NAMALWA (cell line): ENCODE measurements around the gene SEC14L1.
A peak's percentile ranks its signal among the peaks of the same experiment; 100 is the strongest.

ENCODE experiments used
- DNase-seq: peaks from one replicate; pipeline ENCODE4 v3.0.0-alpha.2; 2015; ENCODE audit warnings: low spot score

Gene SEC14L1

DNA sequence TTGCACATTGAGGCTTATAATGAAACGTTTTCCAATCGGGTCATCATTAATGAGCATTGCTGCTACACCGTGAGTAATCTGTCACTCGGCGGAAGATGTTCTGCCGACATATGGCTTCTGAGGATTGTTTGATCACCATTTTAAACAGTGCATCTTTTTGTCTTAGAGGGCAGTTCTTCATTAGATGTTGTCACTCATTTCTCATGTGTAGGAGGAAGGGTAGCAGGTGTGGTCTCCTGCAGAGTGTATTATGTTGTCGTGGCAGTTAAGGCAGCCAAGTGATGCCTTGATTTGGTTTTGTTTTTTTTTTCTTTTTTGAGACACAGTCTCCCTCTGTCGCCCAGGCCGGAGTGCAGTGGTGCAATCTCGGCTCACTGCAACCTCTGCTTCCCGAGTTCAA lies 50.5 kb downstream of the SEC14L1 start:
- DNase-seq, result no peak

DNA sequence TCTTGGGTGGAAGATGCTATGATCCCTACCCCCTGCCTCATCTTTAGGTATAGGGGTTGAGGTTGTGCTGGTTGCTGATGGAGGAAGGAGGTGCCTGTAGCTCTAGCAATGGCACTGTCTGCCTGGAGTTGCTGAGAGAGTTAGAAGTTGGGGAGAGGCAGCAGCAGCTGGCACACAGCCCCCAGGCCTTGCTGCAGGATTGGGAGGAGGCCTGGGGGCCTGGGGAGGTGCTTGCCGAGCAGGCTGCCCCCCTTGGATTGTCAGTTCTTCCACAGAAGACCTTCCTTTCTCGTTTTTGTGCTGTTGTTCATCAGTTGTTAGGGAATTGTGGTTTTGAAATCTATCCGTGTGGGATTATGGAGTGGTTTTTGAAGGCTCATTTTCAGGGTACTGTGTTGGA lies 52.9 kb downstream of the SEC14L1 start:
- no peak for DNase-seq

DNA sequence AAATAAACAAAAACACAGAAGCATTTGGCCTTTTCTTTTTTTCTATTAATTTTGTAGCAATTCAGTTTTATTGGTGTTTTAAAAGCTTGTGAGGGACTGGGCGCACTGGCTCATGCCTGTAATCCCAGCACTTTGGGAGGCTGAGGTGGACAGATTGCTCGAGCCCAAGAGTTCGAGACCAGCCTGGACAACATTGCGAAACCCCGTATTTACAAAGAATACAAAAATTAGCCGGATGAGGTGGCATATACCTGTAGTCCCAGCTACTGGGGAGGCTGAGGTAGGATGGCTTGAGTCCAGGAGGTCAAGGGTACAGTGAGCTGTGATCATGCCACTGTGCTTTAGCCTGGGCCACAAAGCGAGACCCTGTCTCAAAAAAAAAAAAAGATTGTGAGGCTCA lies 53.4 kb downstream of the SEC14L1 start:
- no peak for DNase-seq

DNA sequence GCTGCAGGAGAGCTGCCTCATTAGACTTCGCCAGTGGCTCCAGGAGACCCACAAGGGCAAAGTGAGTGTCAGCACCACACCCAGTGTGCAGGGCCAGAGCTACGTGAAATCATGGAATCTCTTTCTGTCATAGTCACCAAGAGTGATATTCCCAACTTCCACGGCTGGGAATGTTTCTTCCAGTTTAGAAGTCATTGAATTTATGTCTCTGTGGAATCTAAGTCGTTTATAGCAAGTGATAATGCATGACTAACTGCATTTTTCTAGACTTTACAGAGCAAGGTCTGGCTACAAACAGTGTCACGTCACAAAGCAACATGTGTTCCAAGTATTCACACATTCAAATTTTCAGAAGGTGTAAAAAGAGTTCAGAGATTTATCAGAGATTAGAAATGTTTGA lies 55.5 kb downstream of the SEC14L1 start:
- DNase-seq, result no peak

DNA sequence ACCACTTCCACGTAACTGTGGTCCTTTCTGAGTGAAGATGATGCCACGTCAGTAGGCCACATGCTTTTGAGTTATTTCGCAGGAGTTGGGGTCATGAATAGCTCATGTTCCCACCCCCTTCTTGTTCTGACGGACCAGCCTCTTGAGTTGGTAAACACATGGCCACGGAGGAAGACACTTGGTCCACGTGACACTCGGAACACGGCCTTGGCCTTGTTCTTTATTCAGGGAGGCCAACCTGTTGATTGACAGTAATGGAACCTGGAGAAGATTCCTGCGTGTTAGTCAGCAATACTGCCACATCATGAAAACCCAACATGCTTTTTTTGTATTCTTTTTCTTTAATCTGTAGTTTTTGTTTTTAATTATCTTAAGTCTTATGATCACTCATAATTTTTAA lies 56.3 kb downstream of the SEC14L1 start:
- no peak for DNase-seq

DNA sequence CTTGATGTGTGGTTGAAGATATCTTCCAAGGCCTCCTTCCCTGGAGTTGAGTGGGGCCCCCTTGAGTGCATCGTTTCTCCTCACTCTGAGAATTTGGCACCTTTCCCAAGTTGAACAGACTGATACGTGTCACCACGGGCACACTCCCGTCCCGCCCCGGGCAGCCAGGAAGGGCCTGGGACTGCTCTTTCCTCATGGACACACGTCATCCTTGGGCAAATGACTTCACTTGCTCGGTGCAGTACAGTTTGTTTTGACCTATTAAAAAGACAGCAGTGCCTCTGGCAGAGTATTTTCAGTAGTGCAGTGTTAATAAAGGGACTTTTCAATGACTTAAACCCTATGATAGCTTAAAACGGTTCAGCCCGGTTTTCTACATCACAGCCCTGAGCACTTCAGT lies 59.9 kb downstream of the SEC14L1 start:
- DNase-seq, result no peak

DNA sequence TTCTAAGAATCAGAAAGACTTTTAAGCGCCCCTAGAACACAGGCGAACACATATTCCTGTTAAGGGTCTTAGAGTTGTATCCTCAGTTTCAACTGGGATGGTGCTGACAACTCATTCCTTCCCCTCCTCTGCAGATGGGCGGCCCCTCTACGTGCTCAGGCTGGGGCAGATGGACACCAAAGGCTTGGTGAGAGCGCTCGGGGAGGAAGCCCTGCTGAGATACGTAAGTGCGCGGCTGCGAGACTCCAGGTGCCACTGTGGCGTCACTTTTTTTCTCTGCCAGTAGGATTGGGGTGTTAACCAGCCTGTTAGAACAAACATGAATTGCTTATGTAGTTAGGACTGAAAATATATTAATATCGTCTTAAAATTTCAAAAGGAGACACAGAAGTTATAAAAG lies 62.7 kb downstream of the SEC14L1 start:
- no peak for DNase-seq

DNA sequence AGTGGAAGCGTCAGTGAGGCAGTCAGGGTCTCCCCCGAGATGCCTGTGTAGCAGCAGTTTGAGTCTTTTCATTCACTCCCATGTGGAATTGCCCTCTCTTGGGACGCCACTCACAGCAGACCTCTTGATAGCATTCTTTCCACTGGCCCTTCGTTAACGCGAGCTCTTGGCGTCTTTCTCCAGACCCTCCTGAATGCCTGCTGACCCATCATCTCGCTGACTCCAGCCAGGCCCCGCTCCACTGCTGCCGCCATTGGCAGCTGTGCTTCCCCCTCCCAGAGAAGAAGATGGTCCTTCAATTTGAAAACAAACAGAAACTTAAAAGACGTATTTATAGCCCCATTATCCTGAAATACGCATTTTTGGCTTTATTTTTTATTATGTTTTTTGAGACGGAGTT lies 63.1 kb downstream of the SEC14L1 start:
- no peak for DNase-seq

DNA sequence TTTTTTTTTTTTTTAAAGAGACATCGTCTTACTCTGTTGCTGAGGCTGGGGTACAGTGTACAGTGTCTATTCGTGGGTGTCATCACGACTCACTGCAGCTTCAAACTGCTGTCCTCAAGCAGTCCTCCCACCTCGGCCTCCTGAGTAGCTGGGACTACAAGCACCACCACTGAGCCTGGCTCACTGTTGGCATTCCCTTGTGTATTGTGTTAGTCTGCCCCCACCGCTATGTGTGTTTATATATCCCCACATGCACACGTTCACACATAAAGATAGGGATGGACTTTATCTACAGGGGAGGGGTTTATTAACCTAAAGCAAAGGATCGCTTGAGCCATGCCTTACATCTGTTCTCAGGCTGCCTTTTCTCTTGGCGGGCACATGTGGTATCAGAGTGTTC lies 63.8 kb downstream of the SEC14L1 start:
- no peak for DNase-seq

DNA sequence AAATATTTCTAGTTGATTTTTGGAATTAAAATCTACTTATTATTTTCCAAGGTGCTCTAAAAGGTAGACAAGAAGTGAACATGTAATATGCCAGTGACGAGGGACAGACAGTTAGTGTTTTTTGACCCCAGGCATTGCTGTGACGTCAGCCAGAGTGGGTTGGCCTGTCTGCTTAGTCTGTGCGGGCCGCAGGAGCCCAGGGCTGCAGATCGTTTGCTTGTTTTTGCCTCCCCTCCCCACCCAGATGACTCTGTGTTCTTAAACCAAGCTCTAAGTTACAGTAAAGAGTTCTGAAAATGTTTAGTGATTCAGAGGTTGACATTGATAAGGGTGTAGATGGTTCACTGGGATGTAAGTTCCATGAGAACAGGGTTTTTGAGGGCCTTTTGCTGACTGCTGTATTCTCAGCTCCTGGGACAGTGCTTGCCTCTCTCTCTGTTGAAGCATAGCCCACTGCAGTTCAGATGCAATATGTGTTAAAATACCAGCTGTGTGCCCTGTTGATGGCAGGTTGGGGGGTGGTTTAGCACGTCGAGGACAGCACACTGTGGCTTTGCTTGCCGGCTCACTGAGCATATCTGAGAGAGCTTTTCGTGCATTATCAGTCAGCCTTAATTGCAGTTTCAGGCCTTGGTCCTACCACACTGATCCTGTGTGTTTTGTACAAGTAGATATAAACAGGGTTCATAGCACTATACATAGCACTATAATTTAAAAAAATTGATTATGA lies 64.8 kb downstream of the SEC14L1 start:
- DNase-seq, result peak; percentile 31

DNA sequence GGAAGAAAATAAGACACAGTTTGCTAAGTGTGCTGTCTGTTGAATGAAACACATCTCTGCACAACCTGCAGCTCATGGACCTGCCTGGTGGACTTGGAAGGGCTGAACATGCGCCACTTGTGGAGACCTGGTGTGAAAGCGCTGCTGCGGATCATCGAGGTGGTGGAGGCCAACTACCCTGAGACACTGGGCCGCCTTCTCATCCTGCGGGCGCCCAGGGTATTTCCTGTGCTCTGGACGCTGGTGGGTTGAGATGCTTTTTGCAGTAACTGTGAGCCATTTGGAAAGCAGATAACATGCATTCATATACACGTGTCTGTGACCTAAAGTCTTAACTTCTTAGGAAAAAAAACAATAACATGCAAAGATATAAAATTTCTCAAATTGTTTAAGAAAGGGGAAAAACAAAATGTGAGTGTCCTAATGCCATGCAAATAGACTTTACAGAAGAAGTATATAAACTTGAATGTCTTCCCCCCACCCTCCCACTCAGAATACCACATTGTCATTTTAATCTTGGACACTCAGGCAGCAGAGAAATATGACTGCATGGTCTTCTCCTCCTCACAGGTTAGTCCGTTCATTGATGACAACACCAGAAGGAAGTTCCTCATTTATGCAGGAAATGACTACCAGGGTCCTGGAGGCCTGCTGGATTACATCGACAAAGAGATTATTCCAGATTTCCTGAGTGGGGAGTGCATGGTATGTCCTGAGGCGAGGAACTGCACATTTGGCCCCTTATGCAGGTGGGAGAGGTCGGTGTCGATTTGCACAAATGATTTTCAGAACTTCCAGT lies 65.6 kb downstream of the SEC14L1 start:
- no peak for DNase-seq

DNA sequence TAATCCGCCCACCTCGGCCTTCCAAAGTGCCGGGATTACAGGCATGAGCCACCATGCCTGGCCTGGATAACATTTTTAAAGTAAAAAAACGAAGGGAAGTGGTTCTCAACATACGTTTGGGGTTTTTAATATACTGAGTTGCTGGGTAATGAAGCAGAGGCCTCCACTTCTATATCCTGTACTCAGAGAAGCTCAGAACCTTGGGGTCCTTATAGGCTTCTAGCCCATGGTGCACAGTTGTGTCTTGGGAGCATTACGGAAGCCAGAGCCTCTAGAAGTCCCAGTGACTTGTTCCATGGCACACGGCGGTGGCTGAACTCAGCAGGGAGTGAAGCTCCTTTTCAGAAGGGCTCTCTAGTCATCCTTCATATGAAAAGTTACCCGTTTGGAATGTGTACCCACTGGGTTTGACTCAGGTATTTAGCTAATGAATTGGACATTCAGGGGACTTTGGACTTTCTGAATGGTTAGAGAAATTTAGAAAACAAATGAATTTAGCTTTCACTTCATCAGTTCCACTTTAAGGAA lies 67.0 kb downstream of the SEC14L1 start:
- DNase-seq, result no peak

DNA sequence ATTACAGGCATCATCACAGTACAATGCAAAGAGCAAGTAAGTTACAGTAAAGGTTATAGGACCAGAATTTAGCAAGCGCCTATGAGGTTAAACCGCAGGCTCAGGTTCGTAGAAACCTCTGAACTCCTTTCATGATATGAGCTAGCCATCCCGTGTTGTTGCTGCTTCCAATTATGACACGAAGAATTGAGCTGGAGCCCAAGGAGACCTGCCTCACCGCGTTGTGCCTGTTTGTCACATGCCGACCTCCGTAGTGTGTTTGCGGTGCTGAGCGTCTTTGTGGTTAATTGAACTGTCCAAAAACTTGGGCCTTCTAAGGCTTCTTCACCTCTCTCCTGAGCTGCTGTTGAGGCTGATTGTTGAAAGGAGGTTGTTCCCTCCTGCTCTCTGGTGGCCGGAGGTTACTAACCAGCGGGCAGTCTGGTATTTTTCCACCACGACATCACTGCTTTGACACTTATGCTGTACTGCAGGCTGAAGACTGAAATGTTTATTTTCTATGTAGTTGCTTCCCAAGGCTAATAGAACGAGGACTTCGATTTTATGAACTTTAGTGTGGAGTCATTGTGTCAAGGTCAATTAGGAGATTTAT lies 67.5 kb downstream of the SEC14L1 start:
- DNase-seq, result no peak

DNA sequence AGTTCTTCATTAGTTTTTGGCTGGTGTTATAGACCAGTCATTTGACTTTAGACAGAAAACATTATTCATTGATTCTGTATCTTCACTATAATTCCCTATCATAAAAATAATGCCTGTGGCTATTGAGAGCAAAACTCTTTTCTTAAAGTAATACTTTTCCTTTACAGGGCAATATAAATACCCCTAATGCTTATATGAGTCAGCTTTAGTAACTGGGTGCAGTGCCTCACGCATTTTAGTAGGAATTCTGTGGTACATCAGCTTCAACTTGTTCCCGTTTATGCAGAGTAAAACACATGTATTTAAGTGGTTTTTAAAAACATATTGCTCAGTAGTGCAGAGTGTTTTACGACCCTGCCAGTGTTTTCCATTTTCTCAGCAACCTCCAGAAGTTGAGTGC lies 68.1 kb downstream of the SEC14L1 start:
- DNase-seq, result no peak

DNA sequence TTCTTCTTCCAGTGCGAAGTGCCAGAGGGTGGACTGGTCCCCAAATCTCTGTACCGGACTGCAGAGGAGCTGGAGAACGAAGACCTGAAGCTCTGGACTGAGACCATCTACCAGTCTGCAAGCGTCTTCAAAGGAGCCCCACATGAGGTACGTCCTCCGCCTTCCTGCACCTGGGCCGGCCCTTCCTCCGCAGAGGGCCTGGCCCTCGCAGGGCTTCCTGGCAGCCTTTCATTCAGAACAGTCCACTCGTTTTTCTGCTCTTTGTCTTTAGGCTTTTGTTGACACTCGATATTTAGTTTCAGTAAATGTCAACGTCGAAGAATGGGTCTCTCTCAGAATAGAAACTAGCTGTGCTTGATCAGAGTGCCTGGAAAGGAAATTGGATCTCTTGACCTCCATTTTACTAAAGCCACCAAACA lies 68.6 kb downstream of the SEC14L1 start:
- no peak for DNase-seq

DNA sequence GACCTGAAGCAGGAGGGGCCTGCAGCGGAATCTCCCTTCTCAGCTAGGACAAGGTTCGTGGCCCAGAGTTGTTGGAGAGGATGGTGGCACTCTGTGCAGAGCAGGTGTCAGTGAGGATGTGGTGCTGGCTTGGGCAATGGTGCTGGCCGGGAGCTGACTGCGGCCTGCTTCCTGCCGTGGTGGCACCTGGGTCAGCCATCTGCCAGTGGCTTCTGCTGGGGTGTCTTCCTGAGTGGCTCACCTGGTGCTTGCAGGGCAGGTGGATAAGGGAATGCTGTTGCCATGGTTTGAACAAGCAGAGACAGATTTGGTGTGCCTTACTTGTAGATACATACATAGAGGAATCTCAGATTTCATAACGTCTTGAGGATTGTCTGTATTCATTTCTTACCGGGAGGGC lies 69.6 kb downstream of the SEC14L1 start:
- peak; percentile 31 for DNase-seq

DNA sequence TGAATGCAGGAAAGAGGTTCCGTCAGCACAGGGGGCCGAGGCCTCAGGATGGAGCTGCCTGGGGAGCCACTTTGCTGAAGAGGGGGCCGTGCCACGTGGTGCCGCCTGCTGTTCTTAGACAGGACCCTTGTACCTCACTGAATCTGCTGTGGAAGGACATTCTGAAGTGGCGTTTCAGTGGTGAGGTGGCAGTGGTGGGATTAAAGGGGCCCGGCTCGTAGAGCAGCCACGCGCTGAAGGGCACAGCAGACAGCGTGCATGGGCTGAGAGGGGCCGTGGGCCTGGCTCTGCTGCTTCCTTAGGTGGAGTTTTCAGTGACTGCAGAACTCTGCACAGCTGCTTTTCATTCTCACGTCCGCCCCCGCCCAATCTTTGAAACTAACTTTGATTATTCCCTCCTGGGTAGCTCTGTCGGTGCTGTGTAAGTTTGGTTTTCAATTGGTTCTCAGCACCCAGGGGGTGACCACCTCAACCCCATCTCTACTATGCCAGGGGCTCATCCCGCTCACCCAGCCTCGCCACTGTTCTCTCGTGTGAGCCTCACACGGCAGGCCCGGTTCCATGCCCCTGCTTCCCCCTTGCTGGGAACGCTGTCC lies 70.3 kb downstream of the SEC14L1 start:
- no peak for DNase-seq

DNA sequence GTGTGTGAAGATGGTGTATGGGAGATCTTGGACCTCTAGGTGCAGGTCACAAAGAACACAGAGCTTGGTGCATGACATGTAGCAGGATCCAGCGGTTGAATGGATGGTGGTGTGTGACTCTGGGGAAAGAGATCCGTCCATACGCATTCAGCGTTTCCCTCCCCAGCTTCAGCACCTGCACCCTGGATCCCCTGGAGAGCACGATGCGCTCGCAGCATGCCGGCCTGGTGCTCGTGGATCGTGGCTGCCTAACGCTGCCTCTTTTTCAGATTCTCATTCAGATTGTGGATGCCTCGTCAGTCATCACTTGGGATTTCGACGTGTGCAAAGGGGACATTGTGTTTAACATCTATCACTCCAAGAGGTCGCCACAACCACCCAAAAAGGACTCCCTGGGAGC lies 70.9 kb downstream of the SEC14L1 start:
- no peak for DNase-seq

DNA sequence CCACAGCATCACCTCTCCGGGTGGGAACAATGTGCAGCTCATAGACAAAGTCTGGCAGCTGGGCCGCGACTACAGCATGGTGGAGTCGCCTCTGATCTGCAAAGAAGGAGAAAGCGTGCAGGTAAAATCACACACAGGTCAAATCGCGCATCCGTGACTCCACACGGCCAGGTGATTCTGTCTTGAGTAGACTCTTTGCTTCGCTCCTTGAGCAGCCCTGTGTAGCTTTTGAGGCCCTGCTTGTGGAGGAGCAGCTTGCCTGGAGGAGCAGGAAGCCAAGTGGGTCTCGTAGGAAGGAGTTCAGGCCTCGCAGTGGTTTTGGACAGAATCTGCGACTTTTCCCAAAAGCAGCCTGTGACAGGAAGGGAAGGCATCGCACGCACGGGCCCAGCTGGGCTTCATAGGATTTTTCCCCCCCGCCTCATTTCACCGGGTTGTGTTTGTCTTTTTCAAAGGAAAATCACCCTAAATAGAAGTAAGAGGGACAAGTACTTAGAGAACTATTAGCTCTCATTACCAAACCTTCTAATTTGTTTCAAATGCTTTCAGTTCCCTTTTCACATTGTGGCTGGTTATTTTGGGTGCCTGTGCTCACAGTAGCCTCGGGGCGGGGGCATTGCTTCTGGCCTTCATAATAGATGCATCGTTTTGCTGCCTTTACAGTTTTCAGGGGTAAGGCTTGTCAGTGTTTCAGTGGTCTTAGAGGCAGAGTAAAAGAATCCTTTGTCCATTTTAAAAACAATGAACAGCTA lies 71.5 kb downstream of the SEC14L1 start:
- peak; percentile 86 for DNase-seq

DNA sequence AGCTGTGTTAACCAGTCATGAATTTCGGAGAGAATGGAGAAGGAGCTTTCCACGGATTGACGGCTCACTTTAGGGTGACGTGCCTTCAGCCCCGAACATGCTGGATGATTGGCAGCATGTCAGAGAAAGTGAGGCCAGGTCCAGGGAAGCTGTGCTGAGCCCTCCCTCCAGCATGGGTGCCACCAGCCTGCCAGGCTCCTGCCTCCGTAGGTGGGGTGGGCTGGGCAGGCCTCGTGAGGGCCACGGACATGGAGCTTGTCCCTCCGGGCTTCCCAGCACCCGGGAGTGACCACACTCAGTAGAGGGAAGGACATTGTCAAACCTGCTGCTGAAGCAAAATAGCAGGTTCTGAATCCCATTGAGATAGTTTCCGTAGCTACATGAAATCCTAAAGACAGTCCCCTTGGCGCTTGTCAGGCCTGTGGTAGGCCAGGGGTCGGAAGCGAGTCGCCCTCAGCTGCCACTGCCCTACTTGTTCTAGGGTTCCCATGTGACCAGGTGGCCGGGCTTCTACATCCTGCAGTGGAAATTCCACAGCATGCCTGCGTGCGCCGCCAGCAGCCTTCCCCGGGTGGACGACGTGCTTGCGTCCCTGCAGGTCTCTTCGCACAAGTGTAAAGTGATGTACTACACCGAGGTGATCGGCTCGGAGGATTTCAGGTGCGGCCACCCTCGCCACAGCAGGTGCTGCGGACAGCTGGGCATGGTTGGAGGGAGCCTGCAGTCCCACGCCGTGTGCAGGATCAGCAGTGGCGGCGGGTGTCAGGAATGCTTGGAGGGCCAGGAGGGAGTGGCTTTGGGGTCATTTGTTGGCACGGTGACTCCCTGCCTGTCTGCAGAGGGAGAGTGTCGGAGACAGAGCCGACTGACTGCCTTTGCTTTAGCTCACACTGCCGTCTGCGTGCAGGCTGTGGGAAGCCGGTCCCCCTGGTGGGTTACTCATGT lies 72.3 kb downstream of the SEC14L1 start:
- DNase-seq, result no peak

DNA sequence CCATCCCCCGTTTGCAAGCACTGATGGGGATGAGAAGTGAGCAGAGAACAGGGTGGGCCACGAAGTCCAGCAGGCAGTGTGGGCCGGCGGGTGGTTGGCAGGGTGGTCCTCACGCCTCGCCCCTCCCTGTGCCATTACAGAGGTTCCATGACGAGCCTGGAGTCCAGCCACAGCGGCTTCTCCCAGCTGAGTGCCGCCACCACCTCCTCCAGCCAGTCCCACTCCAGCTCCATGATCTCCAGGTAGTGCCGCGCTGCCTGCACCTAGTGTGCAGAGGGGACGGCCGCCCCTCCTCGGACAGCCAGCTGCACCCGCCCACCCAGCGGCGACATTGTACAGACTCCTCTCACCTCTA lies 73.0 kb downstream of the SEC14L1 start:
- DNase-seq, result no peak
